ENCODE data around the gene DNAJC12.
"Not testable (repeated sequence)": the region's sequence is repeated elsewhere in the genome, so short reads cannot be mapped to it uniquely, and the experiment has no call there.

DNAJC12 gene

GRCh38 chr10:67788028-67788886, 49.7 kb downstream of the DNAJC12 start:
- H3K36me3 ChIP-seq (ENCODE audit: insufficient read depth, low read length) = no peaks in the 10 kb centered on the region
- no peak overlapping the region for H3K9ac ChIP-seq (ENCODE audit: low read depth, low read length)
- no peaks in the 10 kb centered on the region for H3K9me3 ChIP-seq (replicated peaks; ENCODE audit: low read length)
- peaks cover 4% of the 10 kb centered on the region for H3K27me3 ChIP-seq (ENCODE audit: control insufficient read depth, insufficient read depth, low read length)
- H3K4me2 ChIP-seq (ENCODE audit: low read length) = no peak overlapping the region
- no peak overlapping the region for H3K4me3 ChIP-seq (ENCODE audit: low read length)
- H3K4me1 ChIP-seq (ENCODE audit: control insufficient read depth, insufficient read depth, low read length) = no peaks in the 10 kb centered on the region

- Histone ChIP-seq H3K9me3 (replicated peaks; ENCODE audit: low read length) (no peaks in the 10 kb centered on the region), H3K4me3 (ENCODE audit: low read length) (no peak overlapping the region), H3K36me3 (ENCODE audit: insufficient read depth, low read length) (no peaks in the 10 kb centered on the region), H3K27me3 (ENCODE audit: control insufficient read depth, insufficient read depth, low read length) (peaks cover 11% of the 10 kb centered on the region), H3K9ac (ENCODE audit: low read depth, low read length) (no peak overlapping the region), H3K4me2 (ENCODE audit: low read length) (no peak overlapping the region), H3K4me1 (ENCODE audit: control insufficient read depth, insufficient read depth, low read length) (no peaks in the 10 kb centered on the region)
Measured at GRCh38 chr10:67785098-67785497, 52.9 kb downstream of the DNAJC12 start.

- Histone ChIP-seq H3K9me3 (replicated peaks; ENCODE audit: low read length) (no peaks in the 10 kb centered on the region), H3K27me3 (ENCODE audit: control insufficient read depth, insufficient read depth, low read length) (peaks cover 11% of the 10 kb centered on the region), H3K4me3 (ENCODE audit: low read length) (no peak overlapping the region), H3K4me1 (ENCODE audit: control insufficient read depth, insufficient read depth, low read length) (peaks cover 3% of the 10 kb centered on the region), H3K9ac (ENCODE audit: low read depth, low read length) (no peak overlapping the region), H3K36me3 (ENCODE audit: insufficient read depth, low read length) (no peaks in the 10 kb centered on the region), H3K4me2 (ENCODE audit: low read length) (no peak overlapping the region)
Measured at GRCh38 chr10:67784474-67784873, 53.5 kb downstream of the DNAJC12 start.

- Histone ChIP-seq H3K4me2 (ENCODE audit: low read length) (no peak overlapping the region), H3K36me3 (ENCODE audit: insufficient read depth, low read length) (no peaks in the 10 kb centered on the region), H3K9me3 (replicated peaks; ENCODE audit: low read length) (no peaks in the 10 kb centered on the region), H3K4me3 (ENCODE audit: low read length) (no peak overlapping the region), H3K27me3 (ENCODE audit: control insufficient read depth, insufficient read depth, low read length) (peaks cover 11% of the 10 kb centered on the region), H3K4me1 (ENCODE audit: control insufficient read depth, insufficient read depth, low read length) (peaks cover 4% of the 10 kb centered on the region), H3K9ac (ENCODE audit: low read depth, low read length) (no peak overlapping the region)
Measured at GRCh38 chr10:67783606-67784294, 54.2 kb downstream of the DNAJC12 start.

GRCh38 chr10:67782530-67782929, 55.5 kb downstream of the DNAJC12 start:
- peaks cover 4% of the 10 kb centered on the region for H3K4me1 ChIP-seq (ENCODE audit: control insufficient read depth, insufficient read depth, low read length)
- no peaks in the 10 kb centered on the region for H3K36me3 ChIP-seq (ENCODE audit: insufficient read depth, low read length)
- no peak overlapping the region for H3K9ac ChIP-seq (ENCODE audit: low read depth, low read length)
- no peaks in the 10 kb centered on the region for H3K9me3 ChIP-seq (replicated peaks; ENCODE audit: low read length)
- no peak overlapping the region for H3K4me3 ChIP-seq (ENCODE audit: low read length)
- no peak overlapping the region for H3K4me2 ChIP-seq (ENCODE audit: low read length)
- peaks cover 11% of the 10 kb centered on the region for H3K27me3 ChIP-seq (ENCODE audit: control insufficient read depth, insufficient read depth, low read length)

GRCh38 chr10:67780759-67781538, 57.0 kb downstream of the DNAJC12 start:
- H3K9me3 ChIP-seq (replicated peaks; ENCODE audit: low read length) = no peaks in the 10 kb centered on the region
- H3K4me3 ChIP-seq (ENCODE audit: low read length) = no peak overlapping the region
- no peak overlapping the region for H3K9ac ChIP-seq (ENCODE audit: low read depth, low read length)
- no peaks in the 10 kb centered on the region for H3K36me3 ChIP-seq (ENCODE audit: insufficient read depth, low read length)
- H3K27me3 ChIP-seq (ENCODE audit: control insufficient read depth, insufficient read depth, low read length) = peaks cover 7% of the 10 kb centered on the region
- H3K4me2 ChIP-seq (ENCODE audit: low read length) = no peak overlapping the region
- peaks cover 4% of the 10 kb centered on the region for H3K4me1 ChIP-seq (ENCODE audit: control insufficient read depth, insufficient read depth, low read length)

GRCh38 chr10:67780204-67780621, 57.8 kb downstream of the DNAJC12 start:
- not testable (repeated sequence) for H3K36me3 ChIP-seq (ENCODE audit: insufficient read depth, low read length); H3K9me3 ChIP-seq (replicated peaks; ENCODE audit: low read length); H3K4me3 ChIP-seq (ENCODE audit: low read length); H3K9ac ChIP-seq (ENCODE audit: low read depth, low read length); H3K4me1 ChIP-seq (ENCODE audit: control insufficient read depth, insufficient read depth, low read length); H3K27me3 ChIP-seq (ENCODE audit: control insufficient read depth, insufficient read depth, low read length); H3K4me2 ChIP-seq (ENCODE audit: low read length)

- Histone ChIP-seq H3K4me2 (ENCODE audit: low read length) (no peak overlapping the region), H3K9ac (ENCODE audit: low read depth, low read length) (no peak overlapping the region), H3K9me3 (replicated peaks; ENCODE audit: low read length) (no peaks in the 10 kb centered on the region), H3K4me3 (ENCODE audit: low read length) (no peak overlapping the region), H3K4me1 (ENCODE audit: control insufficient read depth, insufficient read depth, low read length) (peaks cover 4% of the 10 kb centered on the region), H3K36me3 (ENCODE audit: insufficient read depth, low read length) (no peaks in the 10 kb centered on the region), H3K27me3 (ENCODE audit: control insufficient read depth, insufficient read depth, low read length) (peaks cover 7% of the 10 kb centered on the region)
Measured at GRCh38 chr10:67779465-67780203, 58.4 kb downstream of the DNAJC12 start.

GRCh38 chr10:67776371-67776770, 61.6 kb downstream of the DNAJC12 start:
- Histone ChIP-seq H3K36me3 (ENCODE audit: insufficient read depth, low read length) (no peaks in the 10 kb centered on the region), H3K27me3 (ENCODE audit: control insufficient read depth, insufficient read depth, low read length) (peaks cover 3% of the 10 kb centered on the region), H3K4me1 (ENCODE audit: control insufficient read depth, insufficient read depth, low read length) (peaks cover 4% of the 10 kb centered on the region), H3K9me3 (replicated peaks; ENCODE audit: low read length) (no peaks in the 10 kb centered on the region), H3K4me3 (ENCODE audit: low read length) (no peak overlapping the region), H3K4me2 (ENCODE audit: low read length) (no peak overlapping the region), H3K9ac (ENCODE audit: low read depth, low read length) (no peak overlapping the region)

GRCh38 chr10:67775279-67775678, 62.7 kb downstream of the DNAJC12 start:
- H3K4me2 ChIP-seq (ENCODE audit: low read length) = no peak overlapping the region
- no peaks in the 10 kb centered on the region for H3K9me3 ChIP-seq (replicated peaks; ENCODE audit: low read length)
- no peaks in the 10 kb centered on the region for H3K36me3 ChIP-seq (ENCODE audit: insufficient read depth, low read length)
- no peak overlapping the region for H3K9ac ChIP-seq (ENCODE audit: low read depth, low read length)
- H3K4me3 ChIP-seq (ENCODE audit: low read length) = no peak overlapping the region
- peaks cover 9% of the 10 kb centered on the region for H3K27me3 ChIP-seq (ENCODE audit: control insufficient read depth, insufficient read depth, low read length)
- H3K4me1 ChIP-seq (ENCODE audit: control insufficient read depth, insufficient read depth, low read length) = peaks cover 4% of the 10 kb centered on the region
